Cardiac septum (tissue), 1 donor: Measurements from ENCODE around the gene SART3. TPM values are rescaled to one million over a fixed set of nuclear protein-coding genes. Genes with fewer than 3 reads are reported as not detected.

Experiments
- DNase-seq: peaks from one replicate; pipeline ENCODE4 v3.0.0-alpha.2; 2020; ENCODE audit warnings: low spot score
- intact Hi-C: fragments of 100-400 bp; cut with DNase I; formaldehyde crosslinking; loops from one replicate; pipeline ENCODE4 v1.14.0; 2022
- long read RNA-seq: library from polyadenylated mRNA; unstranded; transcript quantifications from one replicate; pipeline ENCODE4 v2.0.0, GENCODE V29; 2021
- total RNA-seq: library from RNA; stranded (reverse); fragmentation: NEBNext Ultra II Directional; extraction: Animal tissue kit (Norgen Biotek cat#: 25700); gene quantifications from one replicate; pipeline ENCODE4 v1.2.1, GENCODE V29; 2021
- donor health status: DM: no; HTN: no; CAD: no.

The SART3 gene
- total RNA-seq, result 29.2 TPM
- long read RNA-seq, full-length matches to known transcripts, result 11 of 22 reads
- long read RNA-seq, partial matches to known transcripts, result 8 of 22 reads
- long read RNA-seq, other reads (novel, unspliced or antisense), result 3 of 22 reads

- intact Hi-C loops, result loop anchor here (5.0 kb wide), 2 partner anchors 296 to 386 kb away; partner anchors contain the start of gene SSH1
- peak; percentile 89 for DNase-seq
These were observed at the start of gene SART3 for GRCh38 chr12:108560752-108561719. SART3 (minus strand) TSS chr12:108561173; CDS start chr12:108561154, 19 bp downstream.

GRCh38 chr12:108610336-108610815, 49.4 kb upstream of the SART3 start:
- intact Hi-C loops, result loop anchor here (10.0 kb wide), 1 partner anchor 96 kb away; the partner anchor contains the start of gene FICD
- no peak for DNase-seq

- DNase-seq, result peak; percentile 85
- intact Hi-C loops, result loop anchor here (10.0 kb wide), 1 partner anchor 95 kb away; the partner anchor contains the start of gene FICD
These were observed 48.8 kb upstream of the SART3 start for GRCh38 chr12:108609537-108610335.

GRCh38 chr12:108608616-108609015, 47.6 kb upstream of the SART3 start:
- intact Hi-C loops, result no loop called here
- DNase-seq, result no peak

GRCh38 chr12:108607981-108608600, 47.1 kb upstream of the SART3 start:
- intact Hi-C loops, result no loop called here
- no peak for DNase-seq

GRCh38 chr12:108606492-108606891, 45.5 kb upstream of the SART3 start:
- no peak for DNase-seq
- intact Hi-C loops, result no loop called here

GRCh38 chr12:108605690-108606406, 44.9 kb upstream of the SART3 start:
- intact Hi-C loops, result no loop called here

GRCh38 chr12:108605000-108605689, 44.2 kb upstream of the SART3 start:
- DNase-seq, result no peak
- intact Hi-C loops, result no loop called here

More at GRCh38 chr12:108605690-108606406, 44.9 kb upstream of the SART3 start:
- no peak for DNase-seq

- intact Hi-C loops, result no loop called here
These were observed 43.4 kb upstream of the SART3 start for GRCh38 chr12:108604208-108604941.

GRCh38 chr12:108603743-108604142, 42.8 kb upstream of the SART3 start:
- intact Hi-C loops, result no loop called here

More at GRCh38 chr12:108604208-108604941, 43.4 kb upstream of the SART3 start:
- DNase-seq, result no peak

GRCh38 chr12:108602976-108603704, 42.2 kb upstream of the SART3 start:
- DNase-seq, result no peak
- intact Hi-C loops, result no loop called here

More at GRCh38 chr12:108603743-108604142, 42.8 kb upstream of the SART3 start:
- no peak for DNase-seq

GRCh38 chr12:108602209-108602705, 41.3 kb upstream of the SART3 start:
- DNase-seq, result no peak
- intact Hi-C loops, result no loop called here

- no peak for DNase-seq
- intact Hi-C loops, result no loop called here
These were observed 39.7 kb upstream of the SART3 start for GRCh38 chr12:108600702-108601007.

- intact Hi-C loops, result no loop called here
- DNase-seq, result no peak
These were observed 39.2 kb upstream of the SART3 start for GRCh38 chr12:108599948-108600701.

GRCh38 chr12:108599541-108599940, 38.6 kb upstream of the SART3 start:
- DNase-seq, result no peak
- intact Hi-C loops, result no loop called here
